BE2C (cell line): ENCODE data around the gene ARF1.

ENCODE experiments used
- DNase-seq: peaks from one replicate; pipeline ENCODE4 v3.0.0-alpha.2; 2020
- H3K27me3 ChIP-seq: fragments of 250-450 bp; sonication (Bioruptor Pico); 2 replicates; pipeline ENCODE4 v1.5.1; 2020; ENCODE audit warnings: mild to moderate bottlenecking
- H3K36me3 ChIP-seq: fragments of 250-450 bp; sonication (Bioruptor Pico); 2 replicates; pipeline ENCODE4 v1.5.1; 2020; ENCODE audit warnings: mild to moderate bottlenecking
- H3K4me1 ChIP-seq: fragments of 250-450 bp; sonication (Bioruptor Pico); 2 replicates; pipeline ENCODE4 v1.5.1; 2020
- H3K4me3 ChIP-seq: 2 replicates; pipeline ENCODE4 v1.5.1; 2011; ENCODE audit warnings: low read depth, low read length
- H3K9me3 ChIP-seq: fragments of 250-450 bp; sonication (Bioruptor Pico); 2 replicates; pipeline ENCODE4 v1.5.1; 2020
- TF ChIP-seq, protein P1 (sequence below): IDR thresholded peaks from 2 replicates; pipeline ENCODE4 v1.5.1; 2012; ENCODE audit warnings: mild to moderate bottlenecking, low read depth, low read length

ARF1 gene

GRCh38 chr1:228120351-228120750 lies 37.8 kb downstream of the ARF1 start:
- DNase-seq, result no peak
- Histone ChIP-seq H3K4me3 (no peak overlapping the region), H3K36me3 (no peaks in the 10 kb centered on the region), H3K27me3 (no peaks in the 10 kb centered on the region), H3K4me1 (no peaks in the 10 kb centered on the region), H3K9me3 (no peaks in the 10 kb centered on the region)
- TF ChIP-seq, protein P1, sequence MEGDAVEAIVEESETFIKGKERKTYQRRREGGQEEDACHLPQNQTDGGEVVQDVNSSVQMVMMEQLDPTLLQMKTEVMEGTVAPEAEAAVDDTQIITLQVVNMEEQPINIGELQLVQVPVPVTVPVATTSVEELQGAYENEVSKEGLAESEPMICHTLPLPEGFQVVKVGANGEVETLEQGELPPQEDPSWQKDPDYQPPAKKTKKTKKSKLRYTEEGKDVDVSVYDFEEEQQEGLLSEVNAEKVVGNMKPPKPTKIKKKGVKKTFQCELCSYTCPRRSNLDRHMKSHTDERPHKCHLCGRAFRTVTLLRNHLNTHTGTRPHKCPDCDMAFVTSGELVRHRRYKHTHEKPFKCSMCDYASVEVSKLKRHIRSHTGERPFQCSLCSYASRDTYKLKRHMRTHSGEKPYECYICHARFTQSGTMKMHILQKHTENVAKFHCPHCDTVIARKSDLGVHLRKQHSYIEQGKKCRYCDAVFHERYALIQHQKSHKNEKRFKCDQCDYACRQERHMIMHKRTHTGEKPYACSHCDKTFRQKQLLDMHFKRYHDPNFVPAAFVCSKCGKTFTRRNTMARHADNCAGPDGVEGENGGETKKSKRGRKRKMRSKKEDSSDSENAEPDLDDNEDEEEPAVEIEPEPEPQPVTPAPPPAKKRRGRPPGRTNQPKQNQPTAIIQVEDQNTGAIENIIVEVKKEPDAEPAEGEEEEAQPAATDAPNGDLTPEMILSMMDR, result no peak

DNA sequence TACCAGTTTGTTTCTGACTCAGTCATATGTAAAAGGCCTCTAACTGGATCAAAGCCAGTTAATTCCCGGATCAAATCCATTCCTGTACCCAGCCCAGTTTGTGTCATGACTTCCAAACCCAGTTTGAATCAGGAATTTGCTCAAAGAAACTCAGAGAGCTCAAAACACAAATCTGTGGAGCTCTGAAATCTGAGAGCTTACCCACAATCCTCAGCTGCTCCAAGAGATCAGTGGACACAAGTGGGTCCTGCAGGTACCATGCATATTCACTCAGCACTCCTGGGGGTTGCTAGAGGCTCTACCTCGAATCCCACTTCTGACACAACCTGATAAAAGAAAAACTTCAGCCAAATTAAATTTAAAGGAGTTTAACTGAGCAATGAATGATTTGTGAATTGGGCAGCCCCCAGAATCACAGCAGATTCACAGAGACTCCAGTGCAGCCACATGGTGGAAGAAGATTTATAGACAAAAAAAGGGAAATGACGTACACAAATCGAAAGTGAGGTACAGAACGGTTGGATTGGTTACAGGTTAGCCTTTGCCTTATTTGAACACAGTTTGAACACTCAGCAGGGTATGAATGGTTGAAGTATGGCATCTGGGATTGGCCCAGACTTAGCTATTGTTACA lies 38.5 kb downstream of the ARF1 start:
- Histone ChIP-seq H3K4me3 (no peak overlapping the region), H3K27me3 (no peaks in the 10 kb centered on the region), H3K4me1 (no peaks in the 10 kb centered on the region), H3K36me3 (no peaks in the 10 kb centered on the region), H3K9me3 (no peaks in the 10 kb centered on the region)
- TF ChIP-seq, protein P1, result no peak
- DNase-seq, result no peak

- H3K4me3 ChIP-seq, result no peak overlapping the region
- H3K4me1 ChIP-seq, result no peaks in the 10 kb centered on the region
- H3K36me3 ChIP-seq, result no peaks in the 10 kb centered on the region
- H3K9me3 ChIP-seq, result no peaks in the 10 kb centered on the region
- H3K27me3 ChIP-seq, result no peaks in the 10 kb centered on the region
- no peak for DNase-seq
- TF ChIP-seq, protein P1, result no peak
These were observed 40.5 kb downstream of the ARF1 start for GRCh38 chr1:228122921-228123441.

GRCh38 chr1:228123505-228123904 lies 41.0 kb downstream of the ARF1 start:
- Histone ChIP-seq H3K4me1 (no peaks in the 10 kb centered on the region), H3K27me3 (no peaks in the 10 kb centered on the region), H3K9me3 (no peaks in the 10 kb centered on the region), H3K4me3 (no peak overlapping the region), H3K36me3 (no peaks in the 10 kb centered on the region)
- TF ChIP-seq, protein P1, result no peak
- DNase-seq, result no peak

- Histone ChIP-seq H3K9me3 (no peaks in the 10 kb centered on the region), H3K4me1 (no peaks in the 10 kb centered on the region), H3K36me3 (no peaks in the 10 kb centered on the region), H3K4me3 (no peak overlapping the region), H3K27me3 (no peaks in the 10 kb centered on the region)
- no peak for DNase-seq
- TF ChIP-seq, protein P1, result no peak
These were observed 42.7 kb downstream of the ARF1 start for GRCh38 chr1:228125185-228125584.

DNA sequence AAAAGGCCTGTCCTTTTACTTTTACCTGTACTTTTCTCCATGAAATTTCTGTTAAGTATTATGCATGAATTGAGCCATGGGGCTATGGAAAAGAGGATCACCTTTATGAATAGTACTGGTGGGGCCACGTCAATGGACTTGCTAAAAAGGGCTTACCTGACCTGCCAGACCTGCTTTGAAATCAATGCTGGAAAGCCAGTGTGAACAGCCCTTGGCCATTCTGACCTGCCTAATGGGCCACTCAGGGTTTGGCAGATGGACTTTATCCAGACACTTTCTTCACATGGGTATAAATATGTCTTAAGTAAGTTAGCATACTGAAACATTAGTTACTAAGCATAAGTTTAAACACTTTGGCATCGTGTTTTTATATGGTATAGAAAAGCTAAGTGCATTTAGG lies 49.3 kb downstream of the ARF1 start:
- TF ChIP-seq, protein P1, result no peak
- Histone ChIP-seq H3K4me1 (no peaks in the 10 kb centered on the region), H3K4me3 (no peak overlapping the region), H3K36me3 (no peaks in the 10 kb centered on the region), H3K9me3 (no peaks in the 10 kb centered on the region), H3K27me3 (peaks cover 39% of the 10 kb centered on the region)
- no peak for DNase-seq
